ENCODE results near the gene ATP11B. TPM values are rescaled to one million over a fixed set of nuclear protein-coding genes. Genes with fewer than 3 reads are reported as not detected.

The ATP11B gene
- total and polyA plus RNA-seq, 2 experiments from 2014 or later, result 5.8 to 24.7 TPM

- no peaks in the 10 kb centered on the region for H3K9me3 Mint-ChIP-seq
Observed at GRCh38 chr3:182921665-182922355, 128.5 kb downstream of the ATP11B start.

More at GRCh38 chr3:182921665-182922355, 128.5 kb downstream of the ATP11B start:
- H4K20me1 ChIP-seq (replicated peaks; ENCODE audit: insufficient read depth), result no peaks in the 10 kb centered on the region
- no peak overlapping the region for H3K27ac ChIP-seq (ENCODE audit: low read depth)
- ATAC-seq (no peak), DNase-seq (ENCODE audit: low spot score) (no peak)
- no peaks in the 10 kb centered on the region for H3K27me3 ChIP-seq (ENCODE audit: insufficient read depth)
- no peak overlapping the region for H3K4me3 Mint-ChIP-seq
- H3K27me3 Mint-ChIP-seq (ENCODE audit: insufficient read depth, low read depth, poor library complexity), result no peaks in the 10 kb centered on the region
- H3F3A ChIP-seq (replicated peaks; ENCODE audit: low read depth), result no peaks in the 10 kb centered on the region
- no peak overlapping the region for H2AFZ ChIP-seq
- H3K36me3 Mint-ChIP-seq (ENCODE audit: low read depth), result 0 out of 3 replicates have a peak, but pooled peaks cover 3% of the 10 kb centered on the region
- no peaks in the 10 kb centered on the region for H3K36me3 ChIP-seq (ENCODE audit: insufficient read depth)
- peaks cover 33% of the 10 kb centered on the region for H3K4me1 Mint-ChIP-seq
- peak overlapping the region; percentile 79 for H3K27ac Mint-ChIP-seq
- H3K9me2 ChIP-seq (ENCODE audit: insufficient read depth), result no peaks in the 10 kb centered on the region
- H3K4me1 ChIP-seq (ENCODE audit: insufficient read depth), result peaks cover 12% of the 10 kb centered on the region
- no peaks in the 10 kb centered on the region for H3K79me2 ChIP-seq (replicated peaks; ENCODE audit: insufficient read depth)
- H3K4me3 ChIP-seq, result no peak overlapping the region
- no peak for TF ChIP-seq STAT1 (IDR thresholded peaks at IDR 0.05; ENCODE audit: unreplicated experiment)
- no peak for TF ChIP-seq ETS1 (IDR thresholded peaks at IDR 0.05)
- TF ChIP-seq POLR2AphosphoS5 (IDR thresholded peaks at IDR 0.05; ENCODE audit: low read depth), result no peak
- TF ChIP-seq ZNF462 (CRISPR knock-in tag; IDR thresholded peaks at IDR 0.05), result no peak
- TF ChIP-seq ZNF331 (CRISPR knock-in tag; IDR thresholded peaks at IDR 0.05; ENCODE audit: low read depth), result no peak
- no peak for TF ChIP-seq CREB1 (CRISPR knock-in tag; IDR thresholded peaks at IDR 0.05; ENCODE audit: low read depth)
- no peak for TF ChIP-seq CTCF (conservative IDR thresholded peaks at IDR 0.05; ENCODE audit: low read depth in 2 of 2)
- no peak overlapping the region for H3K4me2 ChIP-seq
